HUES48 (cell line): ENCODE measurements around the gene PARP9.
"Not testable (repeated sequence)": the region's sequence is repeated elsewhere in the genome, so short reads cannot be mapped to it uniquely, and the experiment has no call there.

Experiments
- H3K27ac ChIP-seq: one replicate; pipeline ENCODE4 v1.7.0; 2013; ENCODE audit warnings: low read depth, low read length, inconsistent platforms
- H3K27me3 ChIP-seq: 2 replicates; pipeline ENCODE4 v1.6.1; 2013; ENCODE audit warnings: mild to moderate bottlenecking, low read length; ENCODE audit not compliant: control insufficient read depth, insufficient read depth
- H3K36me3 ChIP-seq: 2 replicates; pipeline ENCODE4 v1.6.1; 2013; ENCODE audit warnings: low read length; ENCODE audit not compliant: control insufficient read depth, insufficient read depth
- H3K4me1 ChIP-seq: 2 replicates; pipeline ENCODE4 v1.6.1; 2013; ENCODE audit warnings: mild to moderate bottlenecking, low read length; ENCODE audit not compliant: control insufficient read depth, insufficient read depth
- H3K4me3 ChIP-seq: 2 replicates; pipeline ENCODE4 v1.5.1; 2013; ENCODE audit warnings: mild to moderate bottlenecking, low read depth, low read length
- H3K9ac ChIP-seq: 2 replicates; pipeline ENCODE4 v1.6.1; 2013; ENCODE audit warnings: mild to moderate bottlenecking, low read depth, low read length, moderate library complexity
- H3K9me3 ChIP-seq: 2 replicates; pipeline ENCODE4 v1.6.1; 2013; ENCODE audit warnings: low read length; ENCODE audit not compliant: control insufficient read depth, insufficient read depth

Gene PARP9

GRCh38 chr3:122576174-122576940 lies 12.3 kb upstream of the PARP9 start:
- Histone ChIP-seq H3K4me1 (0 out of 2 replicates have a peak, but pooled peaks cover 7% of the 10 kb centered on the region), H3K9me3 (peaks cover under 1% of the 10 kb centered on the region; the same call in 1 of the 2 replicates), H3K27me3 (peaks cover 20% of the 10 kb centered on the region), H3K9ac (no peak overlapping the region), H3K4me3 (no peak overlapping the region), H3K36me3 (no peaks in the 10 kb centered on the region), H3K27ac (no peak overlapping the region)

- Histone ChIP-seq H3K9ac (no peak overlapping the region), H3K27ac (peak overlapping the region; percentile 69), H3K36me3 (peaks cover 3% of the 10 kb centered on the region; the same call in 1 of the 2 replicates), H3K9me3 (no peaks in the 10 kb centered on the region), H3K4me1 (0 out of 2 replicates have a peak, but pooled peaks cover 7% of the 10 kb centered on the region), H3K4me3 (no peak overlapping the region), H3K27me3 (peaks cover 11% of the 10 kb centered on the region)
Measured at GRCh38 chr3:122572940-122573412, 8.9 kb upstream of the PARP9 start.

GRCh38 chr3:122568755-122569154 lies 4.7 kb upstream of the PARP9 start:
- Histone ChIP-seq H3K9ac (no peak overlapping the region), H3K4me3 (no peak overlapping the region), H3K36me3 (peaks cover 3% of the 10 kb centered on the region; the same call in 1 of the 2 replicates), H3K9me3 (no peaks in the 10 kb centered on the region), H3K4me1 (peaks cover 7% of the 10 kb centered on the region; the same call in 1 of the 2 replicates), H3K27me3 (no peaks in the 10 kb centered on the region; the same call in 1 of the 2 replicates), H3K27ac (no peak overlapping the region)

- H3K9me3 ChIP-seq, H3K36me3 ChIP-seq, H3K4me3 ChIP-seq, H3K27me3 ChIP-seq, H3K27ac ChIP-seq, H3K9ac ChIP-seq, H3K4me1 ChIP-seq: not testable (repeated sequence)
Measured at GRCh38 chr3:122568131-122568530, 4.0 kb upstream of the PARP9 start.

- no peaks in the 10 kb centered on the region for H3K9me3 ChIP-seq
- H3K36me3 ChIP-seq, result no peaks in the 10 kb centered on the region
- H3K9ac ChIP-seq, result no peak overlapping the region
- H3K4me3 ChIP-seq, result peak overlapping the region; percentile 82
- peaks cover 17% of the 10 kb centered on the region; the same call in 1 of the 2 replicates for H3K4me1 ChIP-seq
- no peaks in the 10 kb centered on the region; the same call in 1 of the 2 replicates for H3K27me3 ChIP-seq
- H3K27ac ChIP-seq, result no peak overlapping the region
Measured at GRCh38 chr3:122563717-122564025, 429 bp downstream of the PARP9 start.

GRCh38 chr3:122562923-122563716 lies 980 bp downstream of the PARP9 start:
- H3K4me1 ChIP-seq, result peaks cover 17% of the 10 kb centered on the region; the same call in 1 of the 2 replicates
- no peaks in the 10 kb centered on the region for H3K36me3 ChIP-seq
- H3K27me3 ChIP-seq, result no peaks in the 10 kb centered on the region; the same call in 1 of the 2 replicates
- H3K9me3 ChIP-seq, result no peaks in the 10 kb centered on the region
- no peak overlapping the region for H3K27ac ChIP-seq
- H3K4me3 ChIP-seq, result peak overlapping the region; percentile 82
- no peak overlapping the region for H3K9ac ChIP-seq

- Histone ChIP-seq H3K4me1 (peaks cover 17% of the 10 kb centered on the region; the same call in 1 of the 2 replicates), H3K4me3 (no peak overlapping the region), H3K27me3 (no peaks in the 10 kb centered on the region; the same call in 1 of the 2 replicates), H3K27ac (no peak overlapping the region), H3K9ac (no peak overlapping the region), H3K9me3 (no peaks in the 10 kb centered on the region), H3K36me3 (no peaks in the 10 kb centered on the region)
Measured at GRCh38 chr3:122560680-122561079, 3.4 kb downstream of the PARP9 start.

- no peak overlapping the region for H3K27ac ChIP-seq
- no peak overlapping the region for H3K9ac ChIP-seq
- H3K36me3 ChIP-seq, result no peaks in the 10 kb centered on the region
- peaks cover 15% of the 10 kb centered on the region; the same call in 1 of the 2 replicates for H3K4me1 ChIP-seq
- H3K27me3 ChIP-seq, result no peaks in the 10 kb centered on the region; the same call in 1 of the 2 replicates
- no peak overlapping the region for H3K4me3 ChIP-seq
- H3K9me3 ChIP-seq, result no peaks in the 10 kb centered on the region
Measured at GRCh38 chr3:122559906-122560305, 4.2 kb downstream of the PARP9 start.

GRCh38 chr3:122558605-122559004 lies 5.5 kb downstream of the PARP9 start:
- no peaks in the 10 kb centered on the region for H3K36me3 ChIP-seq

GRCh38 chr3:122557356-122557755 lies 6.7 kb downstream of the PARP9 start:
- Histone ChIP-seq H3K4me3 (no peak overlapping the region), H3K27me3 (no peaks in the 10 kb centered on the region), H3K4me1 (peaks cover 20% of the 10 kb centered on the region), H3K36me3 (no peaks in the 10 kb centered on the region), H3K9ac (no peak overlapping the region), H3K9me3 (no peaks in the 10 kb centered on the region), H3K27ac (no peak overlapping the region)

More at GRCh38 chr3:122558605-122559004, 5.5 kb downstream of the PARP9 start:
- H3K9me3 ChIP-seq, result no peaks in the 10 kb centered on the region
- H3K27me3 ChIP-seq, result no peaks in the 10 kb centered on the region
- H3K27ac ChIP-seq, result no peak overlapping the region
- H3K4me1 ChIP-seq, result peaks cover 14% of the 10 kb centered on the region
- H3K9ac ChIP-seq, result no peak overlapping the region
- H3K4me3 ChIP-seq, result no peak overlapping the region
